HG03442 (cell line): ENCODE measurements around the gene RBM19.
"Not testable (repeated sequence)": the region's sequence is repeated elsewhere in the genome, so short reads cannot be mapped to it uniquely, and the experiment has no call there.

Experiments used
- ATAC-seq: cut with Tn5 transposase; IDR thresholded peaks from one replicate; pipeline ENCODE4 v1.9.1; 2021; ENCODE audit warnings: mild to moderate bottlenecking, moderate library complexity; ENCODE audit not compliant: unreplicated experiment

Gene RBM19

DNA sequence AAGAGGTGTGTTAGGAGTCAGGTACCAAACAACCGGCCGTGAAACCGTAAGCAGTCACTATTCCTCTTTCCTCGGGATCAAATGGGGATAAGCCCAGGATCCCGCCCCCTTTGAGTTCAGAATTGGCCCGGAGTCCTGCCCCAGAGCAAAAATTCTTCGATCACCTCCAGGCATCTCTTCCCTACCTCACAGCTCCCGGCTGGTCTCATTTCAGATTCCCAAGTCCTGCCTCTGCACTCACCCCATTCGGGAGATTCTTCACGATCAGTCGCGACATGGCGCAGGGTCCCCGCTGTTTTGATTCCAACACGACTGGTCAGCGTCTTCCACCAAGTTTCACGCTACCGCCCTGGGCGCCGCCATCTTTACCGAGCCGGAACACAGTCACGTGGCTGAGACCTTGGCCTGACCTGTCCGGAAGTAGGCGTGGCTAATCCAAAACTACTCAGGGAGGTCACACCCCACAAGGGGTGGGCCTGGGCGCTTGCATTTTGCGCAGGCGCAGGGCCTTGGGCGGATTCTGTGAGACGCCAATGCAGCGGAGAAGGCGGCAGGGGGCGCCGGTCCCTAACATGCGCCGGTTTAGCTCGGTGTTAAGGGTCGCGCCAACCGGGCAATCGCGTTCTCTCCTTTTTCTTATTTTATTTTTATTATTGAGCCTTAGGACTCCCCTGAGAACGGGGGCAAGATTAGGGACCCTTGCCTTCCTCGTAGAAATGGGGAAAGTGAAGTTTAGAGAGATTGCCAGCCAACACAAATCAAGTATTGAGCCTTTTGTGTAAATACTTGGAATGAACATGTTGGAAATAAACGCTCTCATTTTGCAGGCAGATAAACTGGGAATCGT lies at the start of gene RBM19:
RBM19 (minus strand) TSS at position 375 of the 847 bp plus-strand sequence; CDS start at position 277, 98 bp downstream.
- peak; percentile 93 for ATAC-seq

DNA sequence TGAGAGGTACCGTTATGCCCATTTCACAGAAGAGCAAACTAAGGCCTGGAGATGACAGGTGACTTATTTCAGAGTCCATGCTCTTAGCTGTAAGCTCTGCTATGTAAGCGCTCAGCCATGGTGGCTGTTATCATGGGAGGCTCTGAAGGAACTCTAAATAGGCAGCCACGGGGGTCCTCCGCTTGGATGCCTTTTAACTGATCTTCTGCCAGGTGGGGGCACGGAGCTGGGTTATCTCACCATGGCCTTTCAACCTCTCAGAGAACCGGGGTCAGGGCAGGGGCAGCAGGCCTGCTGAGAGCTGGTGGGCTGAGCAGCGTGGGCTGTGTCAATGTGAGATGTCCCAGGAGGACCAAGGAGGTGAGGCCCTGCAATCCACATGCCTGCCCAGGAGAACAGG lies 49.7 kb upstream of the RBM19 start:
- ATAC-seq = no peak

GRCh38 chr12:114013575-114014345 lies 47.6 kb upstream of the RBM19 start:
- no peak for ATAC-seq

DNA sequence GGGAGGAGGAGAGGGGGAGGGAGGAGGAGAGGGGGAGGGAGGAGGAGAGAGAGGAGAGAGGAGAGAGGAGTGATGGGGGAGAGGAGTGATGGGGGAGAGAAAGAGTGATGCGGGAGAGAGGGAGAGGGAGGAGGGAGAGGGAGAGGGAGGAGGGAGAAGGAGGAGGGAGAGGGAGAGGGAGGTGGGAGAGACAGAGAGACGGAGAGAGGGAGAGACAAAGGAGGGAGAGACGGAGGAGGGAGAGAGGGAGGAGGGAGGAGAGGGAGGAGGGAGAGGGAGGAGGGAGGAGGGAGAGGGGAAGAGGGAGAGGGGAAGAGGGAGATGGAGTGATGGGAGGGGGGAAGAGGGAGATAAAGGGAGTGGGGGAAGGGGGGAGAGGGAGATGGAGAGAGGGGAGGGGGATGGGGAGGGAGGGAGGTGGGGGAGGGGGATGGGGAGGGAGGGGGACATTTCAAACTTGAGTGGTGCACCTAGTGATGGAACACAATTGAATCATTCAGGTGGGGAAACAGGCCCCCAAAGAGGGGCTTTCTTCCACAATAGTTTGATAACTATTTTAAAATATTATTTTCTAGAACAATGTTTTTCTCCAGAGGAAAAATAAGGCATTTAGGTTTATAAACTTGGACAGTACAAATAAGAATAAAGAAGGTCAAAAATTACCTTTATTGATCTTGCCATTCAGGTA lies 46.8 kb upstream of the RBM19 start:
- no peak for ATAC-seq

DNA sequence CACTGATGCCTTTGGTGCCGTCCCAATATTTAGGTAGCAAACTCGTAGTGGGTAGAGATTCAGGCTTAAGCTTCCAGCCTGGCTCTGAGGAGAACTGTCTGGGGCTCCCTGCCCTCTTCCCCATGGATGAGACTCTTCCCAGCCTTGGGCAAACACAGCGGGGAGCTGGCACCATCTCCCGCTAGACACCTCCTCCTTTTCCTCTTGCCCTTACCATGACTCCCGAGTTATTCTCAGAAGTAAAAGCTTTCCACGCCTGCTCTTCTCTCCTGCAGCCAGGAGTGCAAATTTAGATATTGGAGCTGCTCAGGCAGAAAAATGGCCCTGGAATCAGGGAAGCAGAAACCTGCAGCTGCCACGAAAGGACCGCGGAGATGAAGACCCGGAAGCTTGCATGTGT lies 45.6 kb upstream of the RBM19 start:
- no peak for ATAC-seq

GRCh38 chr12:114006482-114007425 lies 40.6 kb upstream of the RBM19 start:
- ATAC-seq = no peak

DNA sequence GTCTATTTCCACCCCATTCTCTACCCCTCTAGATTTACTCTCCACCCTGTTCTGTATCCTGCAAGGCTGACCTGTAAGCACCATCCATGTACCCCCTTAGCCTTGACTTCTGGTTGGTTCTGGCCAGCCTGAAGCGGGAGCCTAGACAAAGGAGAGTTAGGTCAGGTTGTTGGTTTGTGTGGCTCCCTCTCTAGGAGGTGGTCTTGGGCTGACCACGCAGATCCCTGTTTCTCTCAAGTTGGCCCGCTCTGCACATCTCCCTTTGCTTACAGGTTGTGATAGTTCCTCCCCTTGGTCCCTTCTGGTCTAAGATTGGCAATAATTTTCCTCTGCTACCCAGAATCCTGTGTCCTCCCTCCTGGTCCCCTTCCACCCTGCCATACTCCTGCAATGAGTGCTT lies 38.3 kb upstream of the RBM19 start:
- no peak for ATAC-seq

- no peak for ATAC-seq
These were observed 37.2 kb upstream of the RBM19 start for GRCh38 chr12:114003286-114003685.

GRCh38 chr12:114001511-114002340 lies 35.6 kb upstream of the RBM19 start:
- ATAC-seq = no peak

- ATAC-seq = no peak
These were observed 34.7 kb upstream of the RBM19 start for GRCh38 chr12:114000861-114001260.

GRCh38 chr12:114000261-114000660 lies 34.1 kb upstream of the RBM19 start:
- not testable (repeated sequence) for ATAC-seq

- peak; percentile 64 for ATAC-seq
These were observed 31.2 kb upstream of the RBM19 start for GRCh38 chr12:113997365-113997764.

GRCh38 chr12:113996026-113996425 lies 29.9 kb upstream of the RBM19 start:
- ATAC-seq = no peak

DNA sequence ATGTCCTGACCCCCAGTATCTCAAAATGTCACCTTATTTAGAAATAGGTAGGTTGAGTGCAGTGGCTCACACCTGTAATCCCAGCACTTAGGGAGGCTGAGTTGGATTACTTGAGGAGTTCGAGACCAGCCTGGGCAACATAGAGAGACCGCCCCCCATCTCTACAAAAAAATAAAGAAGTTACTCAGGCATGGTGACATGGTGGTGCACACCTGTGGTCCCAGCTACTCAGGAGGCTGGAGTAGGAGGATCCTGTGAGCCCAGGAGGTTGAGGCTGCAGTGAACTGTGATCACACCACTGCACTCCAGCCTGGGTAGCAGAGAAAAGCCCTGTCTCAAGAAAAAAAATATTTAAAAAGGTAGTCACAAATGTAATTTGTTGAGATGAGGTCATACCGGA lies 27.9 kb upstream of the RBM19 start:
- ATAC-seq = no peak

DNA sequence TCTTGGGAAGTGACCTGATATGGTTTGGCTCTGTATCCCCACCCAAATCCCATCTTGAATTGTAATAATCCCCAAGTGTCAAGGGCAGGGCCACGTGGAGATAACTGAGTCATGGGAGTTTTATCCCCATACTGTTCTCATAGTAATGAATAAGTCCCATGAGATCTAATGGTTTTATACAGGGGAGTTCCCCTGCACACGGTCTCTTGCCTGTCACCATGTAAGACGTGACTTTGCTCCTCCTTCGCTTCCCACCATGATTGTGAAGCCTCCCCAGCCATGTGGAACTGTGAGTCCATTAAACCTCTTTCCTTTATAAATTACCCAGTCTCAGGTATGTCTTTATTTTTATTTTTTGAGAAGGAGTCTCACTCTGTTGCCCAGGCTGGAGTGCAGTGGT lies 26.6 kb upstream of the RBM19 start:
- ATAC-seq = not testable (repeated sequence)

DNA sequence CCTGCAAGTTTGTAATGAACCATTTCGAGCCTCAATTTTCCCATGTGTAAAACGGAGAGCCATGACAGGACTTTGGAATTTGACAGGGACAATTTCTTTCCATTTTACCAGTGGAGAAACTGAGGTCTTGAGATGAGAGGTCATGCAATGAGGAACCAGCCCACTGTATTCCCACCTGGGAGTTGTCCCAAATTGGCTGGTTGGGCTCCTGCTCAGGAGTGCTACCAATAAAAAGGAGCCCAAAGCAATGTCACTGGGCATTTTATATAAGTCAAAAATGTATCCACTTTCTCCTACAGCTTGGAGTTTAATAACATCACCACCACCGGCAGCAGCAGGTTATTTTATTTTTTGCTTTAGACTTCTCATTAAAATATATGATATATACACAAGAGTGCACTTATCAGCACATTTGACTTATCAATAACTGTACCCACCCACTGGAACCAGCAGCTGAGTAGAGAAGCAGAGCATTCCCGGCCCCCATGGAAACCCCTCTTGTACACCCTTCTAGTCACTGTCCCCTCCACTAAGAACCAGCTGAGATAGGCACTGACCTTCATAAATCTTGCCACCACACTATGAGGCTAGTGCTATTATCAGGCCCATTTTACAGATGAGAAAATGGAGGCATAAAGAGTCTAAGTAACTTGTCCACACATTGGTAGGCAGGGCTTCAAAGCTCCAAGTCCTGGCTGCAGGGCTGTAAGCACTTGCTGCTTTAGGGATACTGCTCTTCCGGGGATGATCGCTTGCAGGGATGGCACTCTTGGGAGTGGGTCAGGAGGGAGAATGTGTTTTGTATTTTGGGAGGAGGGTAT lies 25.3 kb upstream of the RBM19 start:
- ATAC-seq = no peak

GRCh38 chr12:113990250-113991223 lies 24.4 kb upstream of the RBM19 start:
- ATAC-seq = no peak
